Activated CD4-positive, CD25-positive, alpha-beta regulatory T cell treated with anti-CD3 and anti-CD28 coated beads, Interleukin-2, amount 50 U/mL, for 24 hours (primary cell): ENCODE data around the gene SSNA1.
"Not testable (repeated sequence)": the region's sequence is repeated elsewhere in the genome, so short reads cannot be mapped to it uniquely, and the experiment has no call there.

Source experiments
- ATAC-seq, 2 donors: fragments of 150-1000 bp; cut with Tn5 transposase; one replicate each; pipeline ENCODE4 v1.10.0; 2021; ENCODE audit warnings: mild to moderate bottlenecking in 1 of 2, moderate library complexity in 1 of 2

Gene SSNA1

GRCh38 chr9:137234055-137234697 lies 45.7 kb downstream of the SSNA1 start:
- ATAC-seq, result no peak

- ATAC-seq, result no peak
Measured at GRCh38 chr9:137234758-137235423, 46.4 kb downstream of the SSNA1 start.

GRCh38 chr9:137235424-137236237 lies 47.2 kb downstream of the SSNA1 start:
- no peak for ATAC-seq

- peak; percentile 25 to 27 for ATAC-seq
Measured at GRCh38 chr9:137236238-137236935, 47.9 kb downstream of the SSNA1 start.

- ATAC-seq, result no peak
Measured at GRCh38 chr9:137236936-137237421, 48.5 kb downstream of the SSNA1 start.

- ATAC-seq, result no peak
Measured at GRCh38 chr9:137237759-137238726, 49.6 kb downstream of the SSNA1 start.

GRCh38 chr9:137239541-137240200 lies 51.2 kb downstream of the SSNA1 start:
- ATAC-seq, result not testable (repeated sequence)
